ENCODE results near the gene CA11.

CA11 gene

DNA sequence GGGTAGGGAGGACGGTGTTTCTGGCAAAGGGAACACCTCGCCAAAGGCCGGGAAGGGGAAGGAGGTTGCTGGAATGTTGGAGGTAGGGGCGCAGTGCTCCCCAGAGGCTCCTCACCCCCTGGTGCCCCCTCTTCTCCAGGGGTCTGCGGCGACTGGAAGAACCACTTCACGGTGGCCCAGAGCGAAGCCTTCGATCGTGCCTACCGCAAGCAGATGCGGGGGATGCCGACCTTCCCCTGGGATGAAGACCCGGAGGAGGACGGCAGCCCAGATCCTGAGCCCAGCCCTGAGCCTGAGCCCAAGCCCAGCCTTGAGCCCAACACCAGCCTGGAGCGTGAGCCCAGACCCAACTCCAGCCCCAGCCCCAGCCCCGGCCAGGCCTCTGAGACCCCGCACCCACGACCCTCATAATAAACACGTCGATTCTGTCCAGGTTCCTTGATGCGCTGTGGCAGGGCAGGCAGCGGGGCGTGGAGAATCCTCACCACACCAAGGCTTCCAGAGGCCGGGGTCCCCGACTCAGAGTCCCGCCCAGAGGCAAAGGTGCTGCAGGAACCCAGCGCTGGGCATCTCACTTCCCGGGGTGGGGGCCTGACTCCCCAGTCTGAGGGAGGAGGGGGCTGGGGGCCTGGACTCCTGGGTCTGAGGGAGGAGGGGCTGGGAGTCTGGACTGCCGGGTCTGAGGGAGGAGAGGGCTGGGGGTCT lies 46.8 kb downstream of the CA11 start:
- POLR2A ChIA-PET, result no interaction called here
- no peak for TF ChIP-seq CTCF (IDR thresholded peaks at IDR 0.05; ENCODE audit: control extremely low read depth, extremely low read depth, low read depth, missing control alignments)
- DNase-seq (ENCODE audit: extremely low spot score), result no peak
- CTCF ChIA-PET, result interaction anchor here (0.8 to 1.9 kb wide), 3 partner anchors 10 to 109 kb away, joined by 5 to 8 read pairs (median 6); no protein-coding TSS in a partner anchor

- DNase-seq (ENCODE audit: extremely low spot score), result peak; percentile 68
- ChIA-PET CTCF (interaction anchor here (0.9 kb wide), 1 partner anchor 7 kb away, joined by 3 read pairs; no protein-coding TSS in a partner anchor), POLR2A (interaction anchor here (1.1 kb wide), 1 partner anchor 22 kb away, joined by 3 read pairs; the partner anchor contains the start of genes RPL18 and SPHK2)
- TF ChIP-seq CTCF (IDR thresholded peaks at IDR 0.05; ENCODE audit: control extremely low read depth, extremely low read depth, low read depth, missing control alignments), result no peak
Observed at GRCh38 chr19:48596679-48597465, 49.1 kb downstream of the CA11 start.

- ChIA-PET CTCF (interaction anchor here (4.4 kb wide), 1 partner anchor 12 kb away, joined by 18 read pairs; no protein-coding TSS in a partner anchor), POLR2A (interaction anchor here (1.1 kb wide), 1 partner anchor 23 kb away, joined by 3 read pairs; the partner anchor contains the start of genes RPL18 and SPHK2)
- no peak for TF ChIP-seq CTCF (IDR thresholded peaks at IDR 0.05; ENCODE audit: control extremely low read depth, extremely low read depth, low read depth, missing control alignments)
- no peak for DNase-seq (ENCODE audit: extremely low spot score)
Observed at GRCh38 chr19:48596237-48596636, 49.8 kb downstream of the CA11 start.

- no peak for TF ChIP-seq CTCF (IDR thresholded peaks at IDR 0.05; ENCODE audit: control extremely low read depth, extremely low read depth, low read depth, missing control alignments)
- no peak for DNase-seq (ENCODE audit: extremely low spot score)
- ChIA-PET POLR2A (no interaction called here), CTCF (interaction anchor here (0.9 to 4.4 kb wide), 2 partner anchors 12 to 13 kb away, joined by 4 to 18 read pairs; no protein-coding TSS in a partner anchor)
Observed at GRCh38 chr19:48595833-48596232, 50.2 kb downstream of the CA11 start.

DNA sequence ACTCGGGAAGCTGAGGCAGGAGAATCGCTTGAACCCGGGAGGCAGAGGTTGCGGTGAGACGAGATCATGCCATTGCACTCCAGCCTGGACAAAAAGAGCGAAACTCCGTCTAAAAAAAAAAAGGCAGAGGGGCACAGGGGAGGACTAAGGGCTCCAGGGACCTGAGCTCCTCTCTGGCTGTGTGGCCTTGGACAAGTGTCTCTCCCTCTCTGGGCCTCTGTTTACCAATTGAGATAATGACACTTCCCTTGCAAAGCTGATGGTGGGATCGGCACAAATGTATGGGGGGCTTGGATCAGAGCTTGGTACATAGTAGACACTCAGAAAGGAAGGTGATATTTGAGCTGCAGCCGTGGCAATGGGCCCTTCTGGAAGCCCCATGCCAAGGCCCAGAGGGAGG lies 50.8 kb downstream of the CA11 start:
- no peak for TF ChIP-seq CTCF (IDR thresholded peaks at IDR 0.05; ENCODE audit: control extremely low read depth, extremely low read depth, low read depth, missing control alignments)

GRCh38 chr19:48591021-48591420 lies 55.0 kb downstream of the CA11 start:
- no peak for TF ChIP-seq CTCF (IDR thresholded peaks at IDR 0.05; ENCODE audit: control extremely low read depth, extremely low read depth, low read depth, missing control alignments)
- no peak for DNase-seq (ENCODE audit: extremely low spot score)
- POLR2A ChIA-PET, result no interaction called here
- CTCF ChIA-PET, result interaction anchor here (1.0 to 8.7 kb wide), 4 partner anchors 16 to 324 kb away, joined by 3 to 133 read pairs (median 38); partner anchors contain the start of gene SPACA4

More for the DNA sequence above, 50.8 kb downstream of the CA11 start:
- ChIA-PET CTCF (interaction anchor here (0.9 to 4.4 kb wide), 2 partner anchors 11 to 14 kb away, joined by 4 to 18 read pairs; no protein-coding TSS in a partner anchor), POLR2A (no interaction called here)
- no peak for DNase-seq (ENCODE audit: extremely low spot score)

Measured in GM10248 (cell line).